GM12892 (cell line): ENCODE data around the gene RAB27A.

Source experiments
- POLR2A ChIP-seq: IDR thresholded peaks from 2 replicates; pipeline ENCODE4 v1.6.1; 2011; ENCODE audit warnings: low read depth, low read length, control low read depth
- POLR2AphosphoS5 ChIP-seq: IDR thresholded peaks from 2 replicates; pipeline ENCODE4 v1.6.1; 2011; ENCODE audit warnings: low read depth, low read length, control low read depth
- TAF1 ChIP-seq: IDR thresholded peaks from 2 replicates; pipeline ENCODE4 v1.6.1; 2011; ENCODE audit warnings: low read depth, mild to moderate bottlenecking, control low read depth, low read length, borderline replicate concordance

DNA sequence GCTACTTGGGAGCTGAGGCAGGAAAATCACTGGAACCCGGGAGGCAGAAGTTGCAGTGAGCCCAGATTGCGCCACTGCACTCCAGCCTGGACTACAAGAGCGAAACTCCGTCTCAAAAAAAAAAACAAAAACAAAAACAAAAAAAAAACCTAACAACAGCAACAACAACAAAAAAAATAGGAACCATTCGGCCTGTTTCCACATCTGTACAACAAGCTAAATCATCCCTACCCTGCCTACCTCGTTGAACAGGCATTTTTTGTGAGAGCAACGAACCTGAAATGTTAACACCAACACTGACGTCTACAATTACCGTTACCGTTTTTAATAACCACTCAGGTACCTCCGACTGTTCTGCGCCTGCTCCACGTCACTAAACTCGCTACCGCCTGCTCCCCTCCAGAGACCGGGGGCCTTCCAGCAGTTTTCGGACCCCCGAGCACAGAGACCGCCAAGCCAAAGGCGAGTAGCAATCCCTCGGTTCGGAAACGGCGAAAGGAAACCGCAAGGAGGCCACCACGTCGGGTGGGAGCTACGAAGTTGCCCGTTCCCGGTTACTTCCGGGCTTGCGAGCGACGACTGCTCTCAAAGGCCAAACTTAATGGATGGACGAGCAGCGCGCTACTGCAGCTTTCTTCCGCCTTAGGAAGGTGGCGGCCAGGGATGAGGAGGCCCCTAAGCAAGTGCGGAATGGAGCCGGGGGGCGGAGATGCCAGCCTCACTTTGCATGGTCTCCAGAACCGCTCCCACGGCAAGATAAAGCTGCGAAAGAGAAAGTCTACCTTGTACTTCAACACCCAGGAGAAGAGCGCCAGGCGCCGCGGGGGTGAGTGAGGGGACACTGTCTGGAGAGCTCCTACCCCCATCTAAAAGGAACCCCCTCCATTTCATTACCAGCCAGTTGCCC is 29.2 kb upstream of the RAB27A start, which contains the start of the genes PIGB and PIGBOS1:
- TF ChIP-seq POLR2AphosphoS5, result peak; percentile 93
- peak; percentile 92 for TF ChIP-seq POLR2A
- TF ChIP-seq TAF1, result peak; percentile 52; the same call in 1 of the 2 replicates
